ENCODE results near the gene VWF.

VWF gene

DNA sequence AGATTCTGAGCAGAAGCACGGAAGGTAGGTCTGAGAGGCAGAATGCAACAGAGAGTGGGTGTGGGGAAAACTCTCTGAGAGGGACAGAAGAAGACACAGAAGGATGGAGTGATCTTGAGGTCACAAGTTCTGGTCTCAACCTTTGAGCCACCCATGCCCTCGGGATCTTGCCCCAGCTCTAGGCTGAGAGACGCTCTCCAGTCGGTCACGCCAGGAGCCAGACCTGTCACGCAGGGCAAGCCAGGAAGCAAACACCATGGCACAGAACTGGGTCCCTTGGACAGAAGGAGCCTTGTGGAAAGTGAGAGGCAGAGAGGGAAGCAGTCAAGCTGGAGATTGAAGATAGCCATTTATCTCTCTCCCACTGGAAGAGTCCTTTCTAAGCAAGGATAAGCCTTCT is 79.0 kb downstream of the VWF start:
- no peaks in the 10 kb centered on the region for H3K79me2 ChIP-seq
- H3K36me3 ChIP-seq (ENCODE audit: control insufficient read depth, insufficient read depth, low read length): no peaks in the 10 kb centered on the region
- no peak overlapping the region for H2AFZ ChIP-seq
- no peaks in the 10 kb centered on the region for H3K4me1 ChIP-seq
- TF ChIP-seq, protein P1, sequence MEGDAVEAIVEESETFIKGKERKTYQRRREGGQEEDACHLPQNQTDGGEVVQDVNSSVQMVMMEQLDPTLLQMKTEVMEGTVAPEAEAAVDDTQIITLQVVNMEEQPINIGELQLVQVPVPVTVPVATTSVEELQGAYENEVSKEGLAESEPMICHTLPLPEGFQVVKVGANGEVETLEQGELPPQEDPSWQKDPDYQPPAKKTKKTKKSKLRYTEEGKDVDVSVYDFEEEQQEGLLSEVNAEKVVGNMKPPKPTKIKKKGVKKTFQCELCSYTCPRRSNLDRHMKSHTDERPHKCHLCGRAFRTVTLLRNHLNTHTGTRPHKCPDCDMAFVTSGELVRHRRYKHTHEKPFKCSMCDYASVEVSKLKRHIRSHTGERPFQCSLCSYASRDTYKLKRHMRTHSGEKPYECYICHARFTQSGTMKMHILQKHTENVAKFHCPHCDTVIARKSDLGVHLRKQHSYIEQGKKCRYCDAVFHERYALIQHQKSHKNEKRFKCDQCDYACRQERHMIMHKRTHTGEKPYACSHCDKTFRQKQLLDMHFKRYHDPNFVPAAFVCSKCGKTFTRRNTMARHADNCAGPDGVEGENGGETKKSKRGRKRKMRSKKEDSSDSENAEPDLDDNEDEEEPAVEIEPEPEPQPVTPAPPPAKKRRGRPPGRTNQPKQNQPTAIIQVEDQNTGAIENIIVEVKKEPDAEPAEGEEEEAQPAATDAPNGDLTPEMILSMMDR (IDR thresholded peaks at IDR 0.05): no peak
- no peaks in the 10 kb centered on the region for H3K9me3 ChIP-seq (ENCODE audit: control insufficient read depth, low read length)
- no peaks in the 10 kb centered on the region for H3K27me3 ChIP-seq (ENCODE audit: control insufficient read depth, insufficient read depth, low read length)
- H3K4me2 ChIP-seq (ENCODE audit: low read length): no peak overlapping the region
- H3K4me3 ChIP-seq (ENCODE audit: low read depth, low read length): no peak overlapping the region
- no peak overlapping the region for H3K9ac ChIP-seq
- H3K27ac ChIP-seq: no peak overlapping the region

- H3K4me2 ChIP-seq (ENCODE audit: low read length): no peak overlapping the region
- H3K27ac ChIP-seq: no peak overlapping the region
- no peak overlapping the region for H3K4me3 ChIP-seq (ENCODE audit: low read depth, low read length)
- no peaks in the 10 kb centered on the region for H3K9me3 ChIP-seq (ENCODE audit: control insufficient read depth, low read length)
- H3K79me2 ChIP-seq: no peaks in the 10 kb centered on the region
- no peak overlapping the region for H3K9ac ChIP-seq
- no peak overlapping the region for H2AFZ ChIP-seq
- TF ChIP-seq, protein P1 (IDR thresholded peaks at IDR 0.05): no peak
- no peaks in the 10 kb centered on the region for H3K36me3 ChIP-seq (ENCODE audit: control insufficient read depth, insufficient read depth, low read length)
- no peaks in the 10 kb centered on the region for H3K4me1 ChIP-seq
- no peaks in the 10 kb centered on the region for H3K27me3 ChIP-seq (ENCODE audit: control insufficient read depth, insufficient read depth, low read length)
Measured at GRCh38 chr12:6044082-6044481, 80.4 kb downstream of the VWF start.

GRCh38 chr12:6042446-6042845 is 82.0 kb downstream of the VWF start:
- no peaks in the 10 kb centered on the region for H3K27me3 ChIP-seq (ENCODE audit: control insufficient read depth, insufficient read depth, low read length)
- H3K9ac ChIP-seq: no peak overlapping the region
- no peaks in the 10 kb centered on the region for H3K9me3 ChIP-seq (ENCODE audit: control insufficient read depth, low read length)
- no peaks in the 10 kb centered on the region for H3K36me3 ChIP-seq (ENCODE audit: control insufficient read depth, insufficient read depth, low read length)
- H3K4me3 ChIP-seq (ENCODE audit: low read depth, low read length): no peak overlapping the region
- H2AFZ ChIP-seq: no peak overlapping the region
- TF ChIP-seq, protein P1 (IDR thresholded peaks at IDR 0.05): no peak
- H3K4me1 ChIP-seq: no peaks in the 10 kb centered on the region
- H3K27ac ChIP-seq: no peak overlapping the region
- H3K4me2 ChIP-seq (ENCODE audit: low read length): no peak overlapping the region
- H3K79me2 ChIP-seq: no peaks in the 10 kb centered on the region

DNA sequence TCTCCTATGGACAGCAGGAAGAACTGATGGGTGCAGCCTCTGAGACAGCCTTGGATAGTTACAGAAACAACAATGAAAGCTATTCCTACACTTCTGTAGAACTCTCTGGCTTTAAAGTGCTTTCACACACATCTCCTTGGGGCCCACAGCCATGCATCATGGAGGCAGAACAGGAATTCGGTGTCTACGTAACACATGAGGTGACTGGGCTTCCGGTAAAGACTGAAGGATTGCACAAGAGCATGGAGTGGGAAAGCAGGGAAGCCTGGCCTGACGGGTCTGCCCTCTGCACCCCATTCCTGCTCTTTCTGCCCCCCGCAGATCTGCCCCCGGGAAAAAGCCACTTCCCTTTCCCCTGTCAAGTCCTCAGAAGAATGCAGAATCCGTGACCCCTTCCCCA is 82.6 kb downstream of the VWF start:
- Histone ChIP-seq H3K27me3 (ENCODE audit: control insufficient read depth, insufficient read depth, low read length) (no peaks in the 10 kb centered on the region), H2AFZ (no peak overlapping the region), H3K4me1 (no peaks in the 10 kb centered on the region), H3K27ac (no peak overlapping the region), H3K9me3 (ENCODE audit: control insufficient read depth, low read length) (no peaks in the 10 kb centered on the region), H3K4me2 (ENCODE audit: low read length) (no peak overlapping the region), H3K4me3 (ENCODE audit: low read depth, low read length) (no peak overlapping the region), H3K36me3 (ENCODE audit: control insufficient read depth, insufficient read depth, low read length) (no peaks in the 10 kb centered on the region), H3K79me2 (no peaks in the 10 kb centered on the region), H3K9ac (no peak overlapping the region)
- TF ChIP-seq, protein P1 (IDR thresholded peaks at IDR 0.05): no peak

GRCh38 chr12:6040815-6041214 is 83.7 kb downstream of the VWF start:
- no peaks in the 10 kb centered on the region for H3K27me3 ChIP-seq (ENCODE audit: control insufficient read depth, insufficient read depth, low read length)
- no peaks in the 10 kb centered on the region for H3K79me2 ChIP-seq
- H3K4me2 ChIP-seq (ENCODE audit: low read length): no peak overlapping the region
- H3K36me3 ChIP-seq (ENCODE audit: control insufficient read depth, insufficient read depth, low read length): no peaks in the 10 kb centered on the region
- H3K9ac ChIP-seq: no peak overlapping the region
- no peak overlapping the region for H3K4me3 ChIP-seq (ENCODE audit: low read depth, low read length)
- no peak overlapping the region for H2AFZ ChIP-seq
- H3K4me1 ChIP-seq: no peaks in the 10 kb centered on the region
- TF ChIP-seq, protein P1 (IDR thresholded peaks at IDR 0.05): no peak
- H3K9me3 ChIP-seq (ENCODE audit: control insufficient read depth, low read length): no peaks in the 10 kb centered on the region
- H3K27ac ChIP-seq: no peak overlapping the region
